GM18505 (cell line): Measurements from ENCODE around the gene PASK.

Experiments used
- ATAC-seq: cut with Tn5 transposase; IDR thresholded peaks from one replicate; pipeline ENCODE4 v1.9.1; 2021; ENCODE audit not compliant: unreplicated experiment
- POLR2A ChIP-seq: IDR thresholded peaks from 4 replicates; pipeline ENCODE4 v1.6.1; 2011; ENCODE audit warnings: borderline replicate concordance; ENCODE audit not compliant: insufficient read depth, insufficient read length; ENCODE audit errors: extremely low read depth

The PASK gene

DNA sequence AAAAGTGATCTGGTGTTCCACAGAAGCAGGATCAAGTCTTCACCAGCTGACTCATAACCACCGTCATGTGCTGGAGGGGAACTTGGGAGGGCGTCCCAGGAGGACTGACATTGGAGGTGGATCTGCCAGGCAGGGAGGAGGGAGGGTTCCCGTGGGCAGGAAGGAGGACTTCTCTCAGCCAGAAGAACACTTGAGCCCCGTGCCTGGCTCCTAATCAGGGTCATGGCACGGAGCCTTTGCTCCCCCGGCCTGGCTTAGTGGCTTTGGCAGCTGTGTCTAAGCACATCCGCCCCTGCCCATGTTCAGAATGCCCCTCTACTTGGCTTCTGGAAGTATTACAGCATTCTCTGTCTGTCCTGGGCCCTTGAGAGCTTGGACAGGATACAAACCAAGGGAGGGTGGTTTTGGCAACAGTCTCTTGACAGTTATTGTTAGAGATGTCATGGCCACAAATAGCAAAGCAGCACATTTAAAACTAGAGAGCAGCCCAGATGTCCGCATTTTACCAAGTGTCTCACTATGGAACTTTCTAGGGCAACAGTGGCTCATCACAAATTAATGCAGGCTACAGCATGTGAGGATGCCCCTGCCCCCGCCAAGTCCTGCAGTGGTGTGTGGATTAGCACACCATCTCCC, 12.5 kb upstream of the PASK start:
- TF ChIP-seq POLR2A: no peak
- ATAC-seq: no peak

DNA sequence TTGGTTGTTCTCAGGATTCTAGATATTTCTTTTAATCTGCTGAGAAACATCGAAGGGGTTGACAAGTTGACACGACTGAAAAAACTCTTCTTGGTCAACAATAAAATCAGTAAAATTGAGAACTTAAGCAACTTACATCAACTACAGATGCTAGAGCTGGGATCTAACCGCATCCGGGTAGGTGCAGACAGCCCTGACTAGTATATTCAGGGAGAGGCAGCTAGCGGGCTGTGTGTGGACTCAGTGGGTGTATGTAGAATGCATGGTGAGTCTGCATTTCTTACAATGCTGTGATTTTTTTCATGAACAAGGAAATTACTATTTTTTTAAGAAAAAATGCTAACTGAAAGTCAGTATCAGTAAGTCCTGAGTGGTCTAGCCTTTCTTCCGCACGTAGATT, 11.0 kb upstream of the PASK start:
- TF ChIP-seq POLR2A: no peak
- ATAC-seq: no peak

- ATAC-seq: no peak
- TF ChIP-seq POLR2A: no peak
These were observed 9.8 kb upstream of the PASK start for GRCh38 chr2:241159116-241159515.

- no peak for ATAC-seq
- TF ChIP-seq POLR2A: no peak
These were observed 9.3 kb upstream of the PASK start for GRCh38 chr2:241158546-241158900.

DNA sequence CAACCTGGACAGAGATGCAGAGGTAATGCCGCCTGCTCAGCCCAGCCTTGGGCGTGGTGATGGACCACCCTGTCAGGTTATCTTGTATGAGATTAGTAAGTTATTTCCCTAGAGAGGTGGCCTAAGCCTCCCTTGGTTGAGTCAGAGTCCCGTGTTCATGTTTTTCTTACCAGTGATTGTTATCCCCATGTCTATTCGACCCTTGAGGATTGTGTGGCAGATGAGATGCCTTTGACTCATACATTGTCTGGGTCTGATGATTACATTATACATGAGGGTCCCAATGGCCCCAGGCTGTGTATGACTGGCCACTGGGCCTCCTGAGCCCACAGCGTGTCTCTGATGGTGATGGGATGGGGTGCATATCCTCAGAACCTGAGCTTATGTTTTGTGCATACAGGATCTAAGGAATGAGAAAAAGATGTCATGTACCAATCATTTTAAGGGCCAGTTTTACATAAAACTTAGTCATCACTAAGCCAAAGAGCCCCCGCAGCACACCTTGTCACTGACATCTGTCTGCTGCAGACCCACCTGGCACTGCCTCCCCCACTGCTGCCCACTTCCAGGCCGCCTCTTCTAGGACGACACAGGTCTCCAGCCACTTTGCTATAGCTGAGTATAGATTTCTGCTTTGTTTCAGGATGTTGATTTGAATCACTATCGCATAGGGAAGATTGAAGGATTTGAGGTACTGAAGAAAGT, 8.7 kb upstream of the PASK start:
- no peak for ATAC-seq
- no peak for TF ChIP-seq POLR2A

- no peak for ATAC-seq
- TF ChIP-seq POLR2A: no peak
These were observed 7.7 kb upstream of the PASK start for GRCh38 chr2:241156971-241157441.

- no peak for ATAC-seq
- no peak for TF ChIP-seq POLR2A
These were observed 6.7 kb upstream of the PASK start for GRCh38 chr2:241155936-241156335.

DNA sequence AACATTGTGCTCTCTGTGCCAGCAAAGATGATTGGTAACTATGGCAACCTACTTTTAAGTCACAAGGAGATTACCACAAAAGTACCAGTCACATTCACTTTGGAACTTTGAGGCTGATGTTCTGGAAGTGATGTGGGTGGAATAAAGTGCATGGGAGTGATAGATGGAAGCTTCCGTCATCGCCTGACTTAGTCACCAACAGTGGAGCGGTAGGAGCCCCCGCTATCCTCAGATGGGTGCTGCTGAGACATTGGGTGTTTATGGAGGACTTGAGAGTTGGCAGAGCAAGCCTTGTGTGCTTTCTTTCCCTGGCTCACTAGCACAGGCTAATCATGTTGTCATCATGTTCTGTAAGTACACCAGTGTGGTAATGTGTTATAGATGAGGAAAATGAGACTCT, 5.6 kb upstream of the PASK start:
- ATAC-seq: no peak
- TF ChIP-seq POLR2A: no peak

DNA sequence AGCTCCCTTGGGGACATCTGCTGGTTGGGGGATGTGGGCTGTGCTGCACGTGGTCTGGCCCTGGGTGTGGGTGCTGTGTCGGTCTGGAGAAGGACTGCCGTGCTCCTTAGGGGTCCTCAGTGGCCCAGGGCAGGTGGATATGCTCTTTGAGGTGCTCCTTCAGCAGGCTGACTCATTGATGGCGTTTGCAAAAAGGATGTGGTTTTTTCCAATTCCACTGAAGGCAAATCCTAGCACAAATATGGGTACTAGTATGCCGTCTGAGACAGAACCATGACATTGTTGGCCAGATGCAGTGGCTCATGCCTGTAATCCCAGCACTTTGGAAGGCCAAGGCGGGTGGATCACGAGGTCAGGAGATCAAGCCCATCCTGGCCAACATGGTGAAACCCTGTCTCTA, 4.3 kb upstream of the PASK start:
- TF ChIP-seq POLR2A: no peak
- no peak for ATAC-seq

GRCh38 chr2:241151934-241152660, 2.8 kb upstream of the PASK start:
- no peak for TF ChIP-seq POLR2A
- no peak for ATAC-seq

DNA sequence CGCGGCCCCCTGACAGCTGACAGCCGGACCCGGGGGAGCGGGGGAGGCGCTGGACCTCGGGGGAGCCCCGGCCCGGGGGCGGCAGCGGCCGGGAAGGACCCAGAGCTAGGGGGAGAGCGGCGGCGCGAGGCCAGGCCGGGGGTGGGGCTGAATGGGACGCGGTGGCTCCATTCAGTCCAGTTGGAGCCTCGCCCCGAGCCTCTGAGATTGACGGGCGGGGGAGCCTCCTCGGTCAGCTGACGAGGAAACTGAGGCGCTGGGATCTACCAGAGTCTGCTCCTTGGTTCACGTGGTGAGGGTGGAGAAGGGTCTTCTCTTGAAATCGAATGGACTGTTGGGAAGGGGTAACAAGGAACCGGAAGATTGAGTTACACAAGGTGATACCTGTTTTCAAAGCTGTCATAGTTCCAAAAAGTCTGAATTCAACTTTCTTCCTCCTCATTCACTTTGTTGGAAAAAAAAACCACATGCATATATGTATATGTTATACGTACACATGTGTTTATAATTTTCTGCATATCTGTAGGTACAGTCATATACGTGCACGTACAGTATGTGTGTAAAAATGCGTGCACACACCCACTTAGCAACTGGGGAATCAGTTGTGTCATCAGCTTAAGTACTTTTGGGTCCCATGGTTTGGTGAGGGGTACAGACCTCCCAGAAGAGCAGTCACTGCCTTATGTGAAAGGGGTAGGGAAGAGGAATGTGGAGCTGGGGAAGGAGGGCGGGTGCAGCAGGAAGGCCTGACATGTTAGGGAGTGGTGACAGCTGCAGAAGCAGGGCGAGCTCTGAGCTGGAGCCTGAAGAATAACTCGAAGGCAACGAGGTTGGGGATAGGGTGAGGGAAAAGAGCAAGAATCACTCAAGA, 1.6 kb upstream of the PASK start:
- no peak for ATAC-seq
- no peak for TF ChIP-seq POLR2A

- peak; percentile 67 for ATAC-seq
- TF ChIP-seq POLR2A: peak; percentile 80
These were observed 820 bp upstream of the PASK start, which contains the start of gene PPP1R7 for GRCh38 chr2:241149925-241150659. Gene PPP1R7, plus strand, starts transcription at chr2:241150467. Its CDS starts 29 bp downstream, at chr2:241150496.
